DOHH2 (cell line): Measurements from ENCODE around the gene HAT1.

Experiments used
- CTCF ChIP-seq: fragments of 200-600 bp; sonication (generic); IDR thresholded peaks from one replicate; pipeline ENCODE4 v1.5.1; 2014; ENCODE audit warnings: antibody characterized with exemption, mild to moderate bottlenecking, low read depth, low read length; ENCODE audit not compliant: poor library complexity, severe bottlenecking
- EZH2phosphoT487 ChIP-seq: fragments of 200-600 bp; sonication (generic); IDR thresholded peaks from 2 replicates; pipeline ENCODE4 v1.6.1; 2017; ENCODE audit warnings: borderline replicate concordance, mild to moderate bottlenecking, antibody characterized with exemption, low read length, moderate library complexity, mixed read lengths

GRCh38 chr2:171972329-171972982 lies 50.2 kb downstream of the HAT1 start:
- TF ChIP-seq CTCF (no peak), EZH2phosphoT487 (no peak)
